ENCODE measurements around the gene TCEA2. TPM values are rescaled to one million over a fixed set of nuclear protein-coding genes. Genes with fewer than 3 reads are reported as not detected.

TCEA2 gene
- total and polyA plus RNA-seq, 2 of the 13 experiments (the other 11 are each of a cell fraction or from before 2014, with no cell fraction given) = 28.1 to 33.7 TPM

DNA sequence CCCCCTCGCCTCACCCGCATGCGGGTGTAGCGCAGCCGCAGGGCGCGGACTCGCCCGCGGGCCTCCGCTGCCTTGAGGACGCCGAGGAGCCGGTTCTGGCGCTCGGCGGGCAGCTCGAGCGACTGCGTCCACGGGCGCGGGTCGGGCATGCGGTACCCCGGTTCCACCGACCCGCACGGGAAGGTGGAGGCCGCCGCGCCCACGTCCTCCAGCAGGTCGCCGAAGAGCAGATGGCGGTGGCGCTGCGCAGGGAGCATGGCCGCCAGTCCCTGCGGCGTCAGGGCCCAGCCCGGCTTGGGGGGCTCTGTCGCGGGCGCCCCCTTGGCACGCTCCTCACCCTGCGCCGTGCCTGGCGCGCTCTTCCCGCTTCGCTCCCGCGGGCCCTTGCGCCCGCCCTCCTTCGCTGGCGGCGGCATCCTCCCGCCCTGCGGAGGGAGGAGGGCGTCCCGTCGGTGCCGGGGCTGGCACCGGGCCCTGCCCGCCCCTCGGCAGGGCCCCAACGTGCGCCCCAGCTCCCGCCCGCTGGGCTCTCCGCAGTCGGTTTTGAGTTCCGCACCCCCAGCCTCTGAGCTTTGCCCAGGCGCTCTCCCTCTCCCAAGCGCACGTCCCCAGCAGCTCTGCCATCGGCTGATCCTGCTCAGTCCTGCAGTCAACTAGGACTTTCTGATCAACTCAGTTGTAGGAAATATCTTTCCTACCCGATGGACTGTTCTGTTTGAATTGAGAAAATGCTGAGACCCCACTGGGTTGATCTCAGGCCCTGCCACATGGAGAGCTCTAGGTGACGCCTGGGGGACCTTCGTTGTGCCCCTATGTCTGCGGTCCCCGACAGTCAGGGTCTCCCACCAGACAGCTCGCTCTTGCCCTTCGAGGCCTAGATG, 21.0 kb downstream of the TCEA2 start, which contains the start of gene LKAAEAR1 (continued):
- TF ChIP-seq ZNF564 (CRISPR knock-in tag; IDR thresholded peaks at IDR 0.05) (no peak; the same call in 1 of the 2 replicates), RAD21 (CRISPR knock-in tag; IDR thresholded peaks at IDR 0.05) (no peak), ZNF34 (CRISPR knock-in tag; IDR thresholded peaks at IDR 0.05; ENCODE audit: borderline replicate concordance) (0 out of 2 replicates have a peak, but pooled peaks have one; percentile 52), KDM4B (CRISPR knock-in tag; IDR thresholded peaks at IDR 0.05) (no peak), EED (CRISPR knock-in tag; IDR thresholded peaks at IDR 0.05) (peak; percentile 43; the same call in 1 of the 2 replicates), ZNF256 (CRISPR knock-in tag; conservative IDR thresholded peaks at IDR 0.05) (no peak), SCMH1 (CRISPR knock-in tag; IDR thresholded peaks at IDR 0.05; ENCODE audit: borderline replicate concordance) (no peak), CHD4 (IDR thresholded peaks at IDR 0.05; ENCODE audit: borderline replicate concordance, low read length) (no peak), SRY (CRISPR knock-in tag; IDR thresholded peaks at IDR 0.05) (peak; percentile 44; the same call in 1 of the 2 replicates), SRSF9 (IDR thresholded peaks at IDR 0.05; ENCODE audit: borderline replicate concordance, insufficient read depth, low read depth, low read length, poor library complexity, severe bottlenecking) (no peak), SAFB2 (CRISPR knock-in tag; IDR thresholded peaks at IDR 0.05; ENCODE audit: borderline replicate concordance, low read depth) (peak; percentile 87; the same call in 1 of the 2 replicates), ZNF205 (CRISPR knock-in tag; IDR thresholded peaks at IDR 0.05) (peak; percentile 9; the same call in 1 of the 2 replicates), ZNF749 (CRISPR knock-in tag; IDR thresholded peaks at IDR 0.05; ENCODE audit: borderline replicate concordance) (no peak), KDM2A (CRISPR knock-in tag; IDR thresholded peaks at IDR 0.05; ENCODE audit: borderline replicate concordance, low read depth) (peak; percentile 50), ZNF572 (CRISPR knock-in tag; IDR thresholded peaks at IDR 0.05) (no peak), KDM1A (CRISPR knock-in tag; IDR thresholded peaks at IDR 0.05) (no peak), E2F5 (CRISPR knock-in tag; conservative IDR thresholded peaks at IDR 0.05) (0 out of 2 replicates have a peak, but pooled peaks have one; percentile 25), HOXA7 (CRISPR knock-in tag; IDR thresholded peaks at IDR 0.05) (no peak), GFI1 (CRISPR knock-in tag; IDR thresholded peaks at IDR 0.05; ENCODE audit: borderline replicate concordance) (no peak), KLF12 (CRISPR knock-in tag; IDR thresholded peaks at IDR 0.05; ENCODE audit: borderline replicate concordance) (no peak), ZNF12 (CRISPR knock-in tag; IDR thresholded peaks at IDR 0.05) (no peak), PHF20 (CRISPR knock-in tag; IDR thresholded peaks at IDR 0.05) (no peak)
- TF ChIP-seq, protein P1, sequence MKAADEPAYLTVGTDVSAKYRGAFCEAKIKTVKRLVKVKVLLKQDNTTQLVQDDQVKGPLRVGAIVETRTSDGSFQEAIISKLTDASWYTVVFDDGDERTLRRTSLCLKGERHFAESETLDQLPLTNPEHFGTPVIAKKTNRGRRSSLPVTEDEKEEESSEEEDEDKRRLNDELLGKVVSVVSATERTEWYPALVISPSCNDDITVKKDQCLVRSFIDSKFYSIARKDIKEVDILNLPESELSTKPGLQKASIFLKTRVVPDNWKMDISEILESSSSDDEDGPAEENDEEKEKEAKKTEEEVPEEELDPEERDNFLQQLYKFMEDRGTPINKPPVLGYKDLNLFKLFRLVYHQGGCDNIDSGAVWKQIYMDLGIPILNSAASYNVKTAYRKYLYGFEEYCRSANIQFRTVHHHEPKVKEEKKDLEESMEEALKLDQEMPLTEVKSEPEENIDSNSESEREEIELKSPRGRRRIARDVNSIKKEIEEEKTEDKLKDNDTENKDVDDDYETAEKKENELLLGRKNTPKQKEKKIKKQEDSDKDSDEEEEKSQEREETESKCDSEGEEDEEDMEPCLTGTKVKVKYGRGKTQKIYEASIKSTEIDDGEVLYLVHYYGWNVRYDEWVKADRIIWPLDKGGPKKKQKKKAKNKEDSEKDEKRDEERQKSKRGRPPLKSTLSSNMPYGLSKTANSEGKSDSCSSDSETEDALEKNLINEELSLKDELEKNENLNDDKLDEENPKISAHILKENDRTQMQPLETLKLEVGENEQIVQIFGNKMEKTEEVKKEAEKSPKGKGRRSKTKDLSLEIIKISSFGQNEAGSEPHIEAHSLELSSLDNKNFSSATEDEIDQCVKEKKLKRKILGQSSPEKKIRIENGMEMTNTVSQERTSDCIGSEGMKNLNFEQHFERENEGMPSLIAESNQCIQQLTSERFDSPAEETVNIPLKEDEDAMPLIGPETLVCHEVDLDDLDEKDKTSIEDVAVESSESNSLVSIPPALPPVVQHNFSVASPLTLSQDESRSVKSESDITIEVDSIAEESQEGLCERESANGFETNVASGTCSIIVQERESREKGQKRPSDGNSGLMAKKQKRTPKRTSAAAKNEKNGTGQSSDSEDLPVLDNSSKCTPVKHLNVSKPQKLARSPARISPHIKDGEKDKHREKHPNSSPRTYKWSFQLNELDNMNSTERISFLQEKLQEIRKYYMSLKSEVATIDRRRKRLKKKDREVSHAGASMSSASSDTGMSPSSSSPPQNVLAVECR (CRISPR knock-in tag; IDR thresholded peaks at IDR 0.05; ENCODE audit: borderline replicate concordance) = peak; percentile 46; the same call in 1 of the 2 replicates
- TF ChIP-seq, protein P2, sequence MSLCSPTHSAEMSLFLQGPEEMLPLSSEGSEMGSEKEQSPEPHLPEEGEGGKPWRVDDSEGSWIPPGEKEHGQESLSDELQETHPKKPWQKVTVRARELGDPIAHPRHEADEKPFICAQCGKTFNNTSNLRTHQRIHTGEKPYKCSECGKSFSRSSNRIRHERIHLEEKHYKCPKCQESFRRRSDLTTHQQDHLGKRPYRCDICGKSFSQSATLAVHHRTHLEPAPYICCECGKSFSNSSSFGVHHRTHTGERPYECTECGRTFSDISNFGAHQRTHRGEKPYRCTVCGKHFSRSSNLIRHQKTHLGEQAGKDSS (CRISPR knock-in tag; IDR thresholded peaks at IDR 0.05; ENCODE audit: borderline replicate concordance, low read depth) = peak; percentile 68
